ENCODE data around the gene WDR70. TPM values are rescaled to one million over a fixed set of nuclear protein-coding genes. Genes with fewer than 3 reads are reported as not detected.
"Not testable (repeated sequence)": the region's sequence is repeated elsewhere in the genome, so short reads cannot be mapped to it uniquely, and the experiment has no call there.

The WDR70 gene
- total RNA-seq, 1 experiment from 2014 or later: 25.0 TPM

GRCh38 chr5:37448941-37449340 lies 69.8 kb downstream of the WDR70 start:
- no peak for TF ChIP-seq CTCF (conservative IDR thresholded peaks at IDR 0.05; ENCODE audit: low read depth, low read length)
- no peak for TF ChIP-seq EZH2 (IDR thresholded peaks at IDR 0.05; ENCODE audit: low read length, unreplicated experiment)
- ChIA-PET POLR2A (ENCODE audit: unreplicated experiment) (no interaction called here), CTCF (no interaction called here)
- H3K4me2 ChIP-seq (ENCODE audit: low read length): no peak overlapping the region
- no peaks in the 10 kb centered on the region for H3K9me2 ChIP-seq (replicated peaks; ENCODE audit: low read length)
- H3K79me2 ChIP-seq (ENCODE audit: low read length): no peaks in the 10 kb centered on the region
- no peaks in the 10 kb centered on the region for H3K4me1 ChIP-seq (ENCODE audit: insufficient read depth, low read length)
- H3K27ac ChIP-seq (ENCODE audit: low read length): no peak overlapping the region
- no peaks in the 10 kb centered on the region for H3F3A ChIP-seq (ENCODE audit: low read length, unreplicated experiment)
- peak; percentile 27 for DNase-seq
- no peaks in the 10 kb centered on the region for H3K9me3 ChIP-seq (ENCODE audit: low read length)
- no peaks in the 10 kb centered on the region for H3K27me3 ChIP-seq (ENCODE audit: low read length)
- no peak overlapping the region for H2AFZ ChIP-seq (ENCODE audit: low read length)
- intact Hi-C loops (cut with micrococcal nuclease): no loop called here
- H3K36me3 ChIP-seq (ENCODE audit: low read depth, low read length): peaks cover 16% of the 10 kb centered on the region
- no TSS peak for BruUV-seq (replicated peaks)
- H3K9ac ChIP-seq (ENCODE audit: low read length): no peak overlapping the region
- no peaks in the 10 kb centered on the region for H4K20me1 ChIP-seq (ENCODE audit: low read length)
- H3K4me3 ChIP-seq (ENCODE audit: low read length): no peak overlapping the region
- no peak for ATAC-seq

- H3K79me2 ChIP-seq (ENCODE audit: low read length); H3K9me3 ChIP-seq (ENCODE audit: low read length); H3K9ac ChIP-seq (ENCODE audit: low read length); H4K20me1 ChIP-seq (ENCODE audit: low read length); H2AFZ ChIP-seq (ENCODE audit: low read length); H3F3A ChIP-seq (ENCODE audit: low read length, unreplicated experiment); H3K9me2 ChIP-seq (replicated peaks; ENCODE audit: low read length); intact Hi-C loops (cut with micrococcal nuclease); H3K4me1 ChIP-seq (ENCODE audit: insufficient read depth, low read length); H3K27me3 ChIP-seq (ENCODE audit: low read length); DNase-seq; BruUV-seq (replicated peaks); H3K27ac ChIP-seq (ENCODE audit: low read length); CTCF ChIA-PET; H3K4me3 ChIP-seq (ENCODE audit: low read length); H3K4me2 ChIP-seq (ENCODE audit: low read length); POLR2A ChIA-PET (ENCODE audit: unreplicated experiment); ATAC-seq: not testable (repeated sequence)
- H3K36me3 ChIP-seq (ENCODE audit: low read depth, low read length): peaks cover 17% of the 10 kb centered on the region
Observed at GRCh38 chr5:37451991-37452390, 72.9 kb downstream of the WDR70 start.

- DNase-seq; BruUV-seq (replicated peaks); ATAC-seq; H3K4me2 ChIP-seq (ENCODE audit: low read length); H4K20me1 ChIP-seq (ENCODE audit: low read length); H3K9me2 ChIP-seq (replicated peaks; ENCODE audit: low read length); intact Hi-C loops (cut with micrococcal nuclease); H3K27ac ChIP-seq (ENCODE audit: low read length); H2AFZ ChIP-seq (ENCODE audit: low read length); H3K4me3 ChIP-seq (ENCODE audit: low read length); H3K4me1 ChIP-seq (ENCODE audit: insufficient read depth, low read length); POLR2A ChIA-PET (ENCODE audit: unreplicated experiment); H3F3A ChIP-seq (ENCODE audit: low read length, unreplicated experiment); H3K79me2 ChIP-seq (ENCODE audit: low read length); H3K27me3 ChIP-seq (ENCODE audit: low read length); CTCF ChIA-PET; H3K9ac ChIP-seq (ENCODE audit: low read length); H3K9me3 ChIP-seq (ENCODE audit: low read length): not testable (repeated sequence)
- peaks cover 17% of the 10 kb centered on the region for H3K36me3 ChIP-seq (ENCODE audit: low read depth, low read length)
Observed at GRCh38 chr5:37453252-37453651, 74.1 kb downstream of the WDR70 start.

GRCh38 chr5:37454402-37455055 lies 75.4 kb downstream of the WDR70 start:
- H3K79me2 ChIP-seq (ENCODE audit: low read length); H3K9me2 ChIP-seq (replicated peaks; ENCODE audit: low read length); H3K9ac ChIP-seq (ENCODE audit: low read length); H3K27me3 ChIP-seq (ENCODE audit: low read length); POLR2A ChIA-PET (ENCODE audit: unreplicated experiment); intact Hi-C loops (cut with micrococcal nuclease); H3K4me1 ChIP-seq (ENCODE audit: insufficient read depth, low read length); H2AFZ ChIP-seq (ENCODE audit: low read length); CTCF ChIA-PET; H3K9me3 ChIP-seq (ENCODE audit: low read length); H3F3A ChIP-seq (ENCODE audit: low read length, unreplicated experiment); H4K20me1 ChIP-seq (ENCODE audit: low read length); H3K27ac ChIP-seq (ENCODE audit: low read length); BruUV-seq (replicated peaks); H3K4me2 ChIP-seq (ENCODE audit: low read length); H3K4me3 ChIP-seq (ENCODE audit: low read length): not testable (repeated sequence)
- DNase-seq: peak; percentile 40
- peak; percentile 55 for ATAC-seq
- H3K36me3 ChIP-seq (ENCODE audit: low read depth, low read length): peaks cover 17% of the 10 kb centered on the region

DNA sequence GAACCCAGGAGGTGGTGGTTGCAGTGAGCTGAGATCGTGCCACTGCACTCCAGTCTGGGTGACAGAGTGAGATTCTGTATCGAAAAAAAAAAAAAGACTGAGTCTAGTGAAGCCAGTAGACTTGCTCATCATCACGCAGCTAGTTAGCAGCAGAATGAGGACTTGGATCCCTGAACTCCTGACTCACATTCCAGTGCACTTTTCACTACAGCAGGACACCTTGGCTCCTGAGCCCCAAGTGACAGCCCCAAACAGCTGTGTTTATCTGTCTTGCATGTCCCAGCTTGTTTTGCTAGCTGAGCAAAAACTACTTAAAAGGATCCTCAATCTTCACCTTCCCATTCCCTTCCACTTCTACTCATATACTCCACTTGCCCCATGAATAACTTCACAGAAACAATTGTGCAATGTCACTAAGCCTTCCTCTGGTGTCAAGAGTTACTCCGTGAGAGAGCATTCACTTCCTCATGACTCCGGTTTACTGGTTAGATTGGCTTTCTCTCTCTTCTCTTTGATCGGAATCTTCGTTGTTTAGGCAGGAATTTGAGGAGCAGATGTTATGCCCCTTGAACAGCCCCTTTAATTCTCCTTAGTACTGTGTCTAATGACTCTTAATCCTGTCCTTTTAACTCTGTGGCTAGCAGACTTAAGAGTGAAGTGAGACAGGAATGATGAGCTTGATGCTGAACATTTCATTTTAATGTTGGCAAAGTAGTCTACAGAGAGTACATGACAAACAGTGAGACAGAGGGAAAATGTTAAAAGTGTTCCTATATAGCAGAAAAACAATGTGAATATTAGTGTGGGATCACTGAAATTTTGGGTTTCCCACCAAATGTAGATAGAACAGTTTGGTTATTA lies 84.3 kb downstream of the WDR70 start:
- H4K20me1 ChIP-seq (ENCODE audit: low read length); H3K36me3 ChIP-seq (ENCODE audit: low read depth, low read length); DNase-seq; H3K79me2 ChIP-seq (ENCODE audit: low read length); ATAC-seq; H3K27ac ChIP-seq (ENCODE audit: low read length); BruUV-seq (replicated peaks); H3K9ac ChIP-seq (ENCODE audit: low read length); POLR2A ChIA-PET (ENCODE audit: unreplicated experiment); CTCF ChIA-PET; H3K4me3 ChIP-seq (ENCODE audit: low read length); H3K9me2 ChIP-seq (replicated peaks; ENCODE audit: low read length); H3F3A ChIP-seq (ENCODE audit: low read length, unreplicated experiment); H3K4me1 ChIP-seq (ENCODE audit: insufficient read depth, low read length); H3K9me3 ChIP-seq (ENCODE audit: low read length); intact Hi-C loops (cut with micrococcal nuclease); H3K4me2 ChIP-seq (ENCODE audit: low read length); H2AFZ ChIP-seq (ENCODE audit: low read length); H3K27me3 ChIP-seq (ENCODE audit: low read length): not testable (repeated sequence)

DNA sequence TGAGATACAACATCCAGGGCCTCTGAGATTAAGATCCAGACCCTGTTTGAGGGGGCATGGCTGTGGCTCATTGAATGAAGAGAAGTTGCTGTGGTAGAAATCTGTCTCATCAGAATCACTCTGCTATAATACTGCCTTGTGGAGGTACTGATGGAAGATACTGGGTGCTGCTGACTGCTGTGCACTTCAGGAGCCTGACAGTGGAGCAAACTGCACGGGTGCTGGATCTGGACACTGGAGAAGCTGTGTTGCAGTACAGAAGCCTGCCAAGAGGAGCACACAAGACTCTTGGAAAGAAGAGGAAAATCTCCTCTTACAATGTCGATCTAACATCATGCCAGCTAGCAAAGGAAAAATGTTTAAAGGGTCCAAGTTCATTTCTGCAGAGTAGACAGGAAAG lies 85.5 kb downstream of the WDR70 start:
- H3K27ac ChIP-seq (ENCODE audit: low read length); H3K4me3 ChIP-seq (ENCODE audit: low read length); H3K9me3 ChIP-seq (ENCODE audit: low read length); H3K9me2 ChIP-seq (replicated peaks; ENCODE audit: low read length); H3K9ac ChIP-seq (ENCODE audit: low read length); H3K27me3 ChIP-seq (ENCODE audit: low read length); H2AFZ ChIP-seq (ENCODE audit: low read length); ATAC-seq; CTCF ChIA-PET; H3K36me3 ChIP-seq (ENCODE audit: low read depth, low read length); H3K4me1 ChIP-seq (ENCODE audit: insufficient read depth, low read length); H3F3A ChIP-seq (ENCODE audit: low read length, unreplicated experiment); DNase-seq; H3K4me2 ChIP-seq (ENCODE audit: low read length); H3K79me2 ChIP-seq (ENCODE audit: low read length); intact Hi-C loops (cut with micrococcal nuclease); H4K20me1 ChIP-seq (ENCODE audit: low read length); BruUV-seq (replicated peaks); POLR2A ChIA-PET (ENCODE audit: unreplicated experiment): not testable (repeated sequence)
